ENCODE data around the gene GSG1L2.

Gene GSG1L2

DNA sequence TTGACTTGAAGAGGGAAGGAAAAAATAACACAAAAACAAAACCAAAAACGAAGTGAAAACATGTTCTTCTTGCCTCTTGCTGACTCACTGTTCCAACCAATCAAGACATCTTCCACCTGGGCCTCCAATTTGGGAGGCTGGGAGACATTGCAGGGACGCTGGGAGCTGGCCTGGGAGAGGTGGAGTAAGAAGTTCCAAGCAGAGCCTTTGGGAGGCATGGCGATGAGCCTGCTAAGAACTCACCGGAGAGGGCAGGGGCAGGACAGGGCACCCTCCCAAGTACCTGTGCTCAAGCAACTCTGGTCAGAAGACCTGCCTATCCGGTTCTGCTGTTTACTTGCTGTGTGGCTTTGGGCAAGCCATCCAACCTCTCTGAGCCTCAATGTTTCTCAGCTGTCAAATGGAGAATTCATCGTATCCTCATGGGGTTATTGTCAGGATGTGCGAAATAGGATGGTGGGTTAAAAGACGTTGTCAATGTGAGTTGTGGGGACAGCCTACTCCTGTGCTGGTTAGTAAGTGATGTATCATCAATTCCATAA lies 3.0 kb upstream of the GSG1L2 start:
- DNase-seq (ENCODE audit: low spot score) = no peak

DNA sequence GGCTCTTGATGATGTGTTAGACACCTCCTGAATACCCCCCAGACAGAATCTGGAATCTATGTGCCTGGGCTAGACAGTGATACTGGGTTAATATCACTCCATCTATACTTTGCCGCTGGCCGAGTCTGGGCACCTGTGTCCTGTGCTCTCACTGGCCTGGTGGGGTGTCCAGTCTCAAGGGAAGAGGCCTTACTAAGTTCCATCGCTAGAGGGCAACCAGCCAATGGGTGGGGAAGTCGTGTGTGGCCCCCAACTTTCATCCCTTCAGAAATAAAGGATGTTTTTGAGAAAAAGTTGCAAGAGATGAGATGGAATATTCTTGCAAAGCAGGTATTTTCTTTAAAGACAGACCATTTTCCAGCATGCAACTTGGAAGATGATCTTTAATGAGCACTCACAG lies 2.2 kb upstream of the GSG1L2 start:
- DNase-seq (ENCODE audit: low spot score) = no peak

DNA sequence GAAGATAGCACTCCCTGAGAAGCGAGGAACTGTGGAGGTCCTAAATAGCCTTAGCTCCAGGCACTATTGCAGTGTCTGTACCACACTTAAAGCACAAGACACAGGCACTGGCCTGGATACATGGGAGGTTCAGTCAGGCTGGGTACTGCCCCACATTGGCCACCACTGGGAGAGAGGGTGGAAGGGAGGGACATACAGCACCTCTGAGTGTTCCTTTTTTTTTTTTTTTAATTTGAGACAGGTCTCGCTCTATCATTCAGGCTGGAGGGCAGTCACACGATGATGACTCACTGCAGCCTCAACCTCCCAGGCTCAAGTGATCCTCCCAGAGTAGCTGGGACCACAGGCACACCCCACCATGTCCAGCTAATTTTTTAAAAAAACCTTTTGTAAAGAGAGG lies 1.4 kb downstream of the GSG1L2 start:
- no peak for DNase-seq (ENCODE audit: low spot score)

DNA sequence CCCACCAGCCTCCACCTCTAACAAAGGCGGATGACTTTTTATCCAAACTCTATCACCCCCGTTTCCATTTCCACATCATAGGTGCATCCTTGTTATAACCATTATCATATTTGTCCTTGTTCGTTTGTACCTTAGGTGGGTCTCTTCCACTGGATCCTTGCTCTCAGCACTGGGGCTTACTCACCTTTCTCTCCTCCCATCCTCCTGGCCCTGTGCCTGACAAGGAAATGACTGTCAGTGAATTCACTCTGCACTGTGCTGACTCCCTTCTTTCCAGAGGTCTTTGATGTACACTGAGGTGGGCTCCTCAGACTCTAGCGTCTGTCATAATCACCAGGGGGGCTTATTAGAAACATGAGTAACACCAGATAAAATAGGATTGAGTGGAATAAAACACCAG lies 3.1 kb downstream of the GSG1L2 start:
- no peak for DNase-seq (ENCODE audit: low spot score)

DNA sequence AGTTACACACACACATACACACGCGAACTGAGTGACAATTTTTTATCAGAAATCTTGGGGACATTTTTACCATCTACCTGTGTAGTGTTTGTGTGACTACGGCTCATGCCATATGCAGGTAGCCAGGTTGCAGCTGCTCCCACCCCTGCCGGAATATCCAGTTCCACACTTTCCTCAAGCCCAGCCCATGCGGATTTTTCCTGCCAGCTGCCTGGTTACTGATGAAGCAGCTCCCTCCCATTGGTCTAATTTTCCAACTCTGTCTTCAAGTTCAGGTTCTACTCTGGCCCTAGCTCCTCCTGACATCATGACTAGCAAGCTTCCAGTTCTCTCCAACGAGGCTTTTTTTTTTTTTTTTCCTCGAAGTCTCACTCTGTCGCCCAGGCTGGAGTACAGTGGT lies 4.8 kb downstream of the GSG1L2 start:
- no peak for DNase-seq (ENCODE audit: low spot score)

DNA sequence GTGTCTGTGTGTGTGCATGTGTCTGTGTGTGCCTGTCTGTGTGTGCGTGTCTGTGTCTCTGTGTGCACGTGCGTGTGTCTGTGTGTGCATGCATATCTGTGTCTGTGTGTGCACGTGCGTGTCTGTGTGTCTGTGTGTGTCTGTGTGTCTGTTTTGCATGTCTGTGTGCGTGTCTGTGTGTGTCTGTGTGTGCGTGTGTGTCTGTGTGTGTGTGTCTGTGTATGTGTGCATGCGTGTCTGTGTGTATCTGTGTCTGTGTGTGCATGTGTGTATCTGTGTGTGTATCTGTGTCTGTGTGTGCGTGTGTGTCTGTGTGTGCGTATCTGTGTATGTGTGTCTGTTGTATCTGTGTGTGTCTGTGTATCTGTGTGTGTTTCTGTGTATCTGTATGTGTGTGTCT lies 5.4 kb downstream of the GSG1L2 start:
- DNase-seq (ENCODE audit: low spot score) = no peak

DNA sequence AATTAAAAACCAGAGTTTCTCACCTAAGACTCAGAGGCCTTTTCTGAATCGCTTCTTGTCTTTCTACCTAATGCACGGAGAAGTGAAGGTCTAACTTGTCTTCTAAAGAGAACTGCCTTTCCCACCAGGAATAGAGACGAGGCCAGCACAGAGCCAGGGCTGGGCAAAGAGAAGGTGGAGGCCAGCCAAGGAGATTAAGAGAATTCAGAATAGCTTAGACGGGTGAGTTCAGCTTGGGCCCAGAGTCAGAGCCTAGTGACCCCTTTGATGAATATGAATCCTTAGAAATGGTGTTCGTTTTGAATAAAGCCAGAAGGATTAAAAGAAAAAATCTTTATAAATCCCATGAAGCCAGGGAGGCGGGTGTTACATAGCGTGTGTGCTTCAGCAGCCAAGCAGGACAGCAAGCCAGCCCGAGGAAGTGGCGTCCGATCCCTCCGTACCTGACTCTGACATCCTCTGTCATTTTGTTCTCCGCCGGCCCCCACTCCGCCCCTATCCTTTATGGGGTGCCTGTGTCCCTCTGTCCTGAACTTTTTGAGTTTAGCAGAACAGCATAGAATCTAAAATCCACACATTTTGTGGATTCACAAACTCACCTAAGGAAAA lies 7.4 kb downstream of the GSG1L2 start:
- no peak for DNase-seq (ENCODE audit: low spot score)

DNA sequence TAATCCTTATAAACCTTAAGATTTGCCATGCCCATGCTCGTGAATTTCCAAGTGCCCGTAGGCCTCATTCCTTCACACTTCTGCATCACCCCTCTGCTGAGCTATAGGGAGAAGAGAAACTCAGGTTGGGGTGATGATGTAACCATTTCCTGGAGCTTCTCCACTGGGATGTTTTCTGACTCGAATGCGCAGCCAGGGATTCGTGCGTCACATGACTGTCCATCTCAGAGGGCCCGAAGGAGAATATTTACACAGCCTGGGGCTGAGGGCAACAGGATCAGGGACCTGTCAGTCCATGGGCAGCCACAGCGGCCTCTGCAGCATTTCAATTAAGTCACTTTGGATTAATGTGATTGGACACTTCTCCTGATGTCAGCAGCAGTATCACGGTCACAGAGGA lies 8.7 kb downstream of the GSG1L2 start:
- no peak for DNase-seq (ENCODE audit: low spot score)

DNA sequence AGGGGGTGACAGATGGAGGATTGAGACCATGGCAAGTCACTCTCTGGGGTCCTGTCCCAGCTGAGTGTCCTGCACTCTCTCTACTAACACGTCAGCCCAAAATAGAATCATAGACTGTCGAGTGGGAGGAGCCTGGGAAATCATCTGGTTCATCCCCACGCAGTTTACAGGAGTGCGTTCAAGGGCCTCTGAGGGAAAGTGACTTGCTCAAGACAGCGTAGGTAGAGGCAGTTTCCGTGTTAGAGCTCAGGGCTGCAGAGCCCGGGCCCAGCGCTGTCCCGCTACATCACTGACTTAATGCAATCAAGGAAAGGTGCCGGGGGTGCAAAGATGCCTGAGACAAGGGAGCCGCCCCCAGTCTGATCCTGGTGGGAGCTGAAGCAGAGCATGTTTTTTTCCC lies 10.3 kb downstream of the GSG1L2 start:
- no peak for DNase-seq (ENCODE audit: low spot score)

DNA sequence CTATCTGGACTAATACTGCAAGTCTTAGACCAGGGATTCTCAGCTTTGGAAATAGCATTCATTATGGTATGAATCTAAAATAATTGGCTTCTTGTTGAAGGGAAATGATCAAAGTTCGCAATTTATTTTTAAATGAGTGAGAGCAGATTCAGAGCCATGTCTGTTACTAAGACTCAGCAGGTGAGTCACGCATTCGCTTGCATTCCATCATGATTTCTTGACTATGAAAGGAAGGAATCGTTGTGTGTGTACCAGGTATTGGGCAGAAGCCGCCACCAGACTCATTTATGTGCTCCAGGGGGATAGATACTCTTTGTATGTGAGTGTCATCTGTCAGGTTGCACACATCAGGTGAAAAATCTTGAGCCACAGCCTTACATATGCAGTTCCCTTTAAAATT lies 10.8 kb downstream of the GSG1L2 start:
- no peak for DNase-seq (ENCODE audit: low spot score)

DNA sequence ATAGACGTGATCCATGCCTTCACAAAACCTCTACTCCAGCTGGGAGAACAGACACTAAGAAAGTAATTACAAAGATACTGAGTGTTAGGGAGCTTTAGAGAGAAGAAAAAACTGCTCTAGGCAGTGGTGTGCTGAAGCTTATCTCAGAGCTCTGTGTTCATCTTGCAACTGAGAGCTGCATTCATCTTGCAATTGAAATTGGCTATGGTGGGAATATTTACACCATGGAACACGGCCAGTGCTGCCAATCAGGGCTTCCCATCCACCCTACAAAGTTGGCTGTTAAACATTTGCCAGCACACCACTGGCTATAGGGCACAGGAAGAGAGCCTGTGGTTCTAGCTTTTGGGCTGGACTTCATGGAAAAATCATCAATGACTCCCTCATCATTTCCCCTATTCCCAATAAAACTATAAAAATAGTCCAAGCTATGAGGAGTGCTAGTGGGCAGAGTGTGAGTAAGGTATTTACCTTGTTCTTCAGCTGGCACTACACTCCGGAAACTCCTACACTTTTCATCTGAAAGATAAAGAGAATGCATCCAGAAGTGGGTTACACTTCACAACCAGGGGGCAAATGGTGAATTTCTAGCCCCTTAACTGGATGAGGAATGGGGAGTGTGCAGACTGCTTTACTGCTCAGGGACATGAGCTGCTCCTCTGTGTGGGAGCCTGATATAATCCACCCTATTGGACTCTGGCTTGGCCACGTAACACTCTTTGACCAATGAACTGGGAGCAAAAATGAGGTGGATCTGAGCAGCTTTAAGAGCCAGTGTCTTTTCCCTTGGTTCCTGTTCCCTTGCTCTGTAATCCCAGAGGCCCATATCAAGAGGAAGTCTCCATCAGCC lies 11.6 kb downstream of the GSG1L2 start:
- DNase-seq (ENCODE audit: low spot score) = no peak

DNA sequence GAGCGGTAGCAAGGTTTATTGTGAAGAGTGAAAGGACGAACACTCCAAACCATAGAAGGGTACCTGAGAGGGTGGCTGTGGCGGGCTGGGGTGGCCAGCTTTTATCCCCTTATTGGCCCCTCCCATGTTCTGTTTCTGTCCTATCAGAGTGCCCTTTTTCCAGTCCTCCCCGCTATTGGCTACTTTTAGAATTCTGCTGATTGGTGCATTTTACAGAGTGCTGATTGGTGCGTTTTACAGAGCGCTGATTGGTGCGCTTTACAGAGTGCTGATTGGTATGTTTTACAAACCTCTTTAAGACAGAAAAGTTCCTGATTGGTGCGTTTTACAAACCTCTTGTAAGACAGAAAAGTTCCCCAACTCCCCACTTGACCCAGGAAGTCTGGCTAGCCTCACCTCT lies 12.5 kb downstream of the GSG1L2 start:
- DNase-seq (ENCODE audit: low spot score) = no peak

DNA sequence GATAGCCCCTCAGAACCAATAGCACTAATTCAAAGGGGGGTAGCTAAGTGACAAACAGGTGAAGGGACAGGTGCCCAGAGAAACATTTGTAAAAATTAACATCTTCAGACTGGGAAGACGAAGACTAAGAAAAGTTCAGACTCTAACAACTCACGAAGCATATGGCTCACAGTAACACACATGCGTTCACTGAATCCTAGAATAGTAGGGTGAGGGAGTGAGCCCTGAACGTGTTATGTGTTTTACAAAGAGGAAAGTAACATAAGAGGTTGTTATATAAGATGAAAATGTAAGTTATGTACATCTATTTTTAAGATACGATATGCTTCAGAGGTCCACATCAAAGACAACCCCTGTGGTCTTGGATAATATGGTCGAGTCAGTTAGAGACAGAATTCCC lies 15.2 kb downstream of the GSG1L2 start:
- no peak for DNase-seq (ENCODE audit: low spot score)

DNA sequence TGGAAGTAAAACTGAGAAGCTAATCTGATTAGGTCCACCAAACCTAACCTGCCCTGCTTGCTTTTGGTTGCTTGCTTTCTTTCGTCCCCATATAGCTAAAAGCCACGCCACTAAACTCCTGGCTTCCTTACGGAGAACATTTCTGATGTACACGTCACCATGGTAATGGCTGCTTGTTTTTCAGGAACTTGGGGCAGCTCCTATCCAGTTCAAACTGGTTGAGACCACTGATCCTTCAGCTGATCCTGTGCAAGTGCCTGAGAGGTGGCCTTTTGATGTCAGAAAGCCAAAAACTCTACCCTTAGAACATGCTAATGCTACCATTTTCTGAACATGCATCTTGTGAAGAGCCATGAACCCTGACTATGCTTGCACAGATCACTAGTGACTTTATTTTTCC lies 16.1 kb downstream of the GSG1L2 start:
- DNase-seq (ENCODE audit: low spot score) = no peak

DNA sequence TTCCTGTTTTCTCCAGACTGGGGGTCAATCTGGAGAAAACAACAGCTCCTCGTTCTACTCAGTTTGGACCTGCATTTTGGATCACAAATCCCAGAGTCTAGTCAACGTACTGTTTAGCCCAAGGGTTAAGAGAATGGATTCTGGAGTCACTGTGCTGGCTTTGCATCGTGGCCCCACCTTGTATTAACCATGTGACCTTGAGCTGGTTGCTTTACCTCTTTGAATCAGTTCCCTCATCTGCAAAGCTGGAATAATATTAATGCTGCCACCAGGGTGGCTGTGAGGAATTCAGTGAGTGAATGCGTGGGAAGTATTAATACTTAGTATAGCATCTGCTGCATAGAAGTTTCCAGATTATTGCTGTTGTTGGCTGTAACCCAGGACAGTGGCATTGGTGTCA lies 19.2 kb downstream of the GSG1L2 start:
- DNase-seq (ENCODE audit: low spot score) = no peak

DNA sequence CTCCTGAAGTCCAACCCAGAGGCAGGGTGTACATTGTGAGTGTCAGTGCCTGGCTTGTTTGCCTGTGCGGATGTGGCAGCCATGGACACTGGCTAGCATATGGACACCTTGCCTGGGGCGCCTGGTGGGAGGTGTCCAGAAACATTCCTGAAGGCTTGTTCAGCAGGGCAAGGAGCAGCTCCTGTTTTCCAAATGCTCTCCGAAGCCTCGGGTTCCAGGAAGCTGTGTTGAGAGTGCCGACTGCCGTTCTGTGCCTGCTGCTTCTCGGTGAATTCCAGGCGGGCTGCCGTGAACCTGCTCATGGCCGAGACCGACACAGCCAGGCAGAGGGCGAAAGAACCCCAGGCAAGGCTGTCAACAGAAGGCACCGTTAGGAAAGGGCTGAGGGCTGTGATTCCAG lies 19.6 kb downstream of the GSG1L2 start:
- DNase-seq (ENCODE audit: low spot score) = no peak

DNA sequence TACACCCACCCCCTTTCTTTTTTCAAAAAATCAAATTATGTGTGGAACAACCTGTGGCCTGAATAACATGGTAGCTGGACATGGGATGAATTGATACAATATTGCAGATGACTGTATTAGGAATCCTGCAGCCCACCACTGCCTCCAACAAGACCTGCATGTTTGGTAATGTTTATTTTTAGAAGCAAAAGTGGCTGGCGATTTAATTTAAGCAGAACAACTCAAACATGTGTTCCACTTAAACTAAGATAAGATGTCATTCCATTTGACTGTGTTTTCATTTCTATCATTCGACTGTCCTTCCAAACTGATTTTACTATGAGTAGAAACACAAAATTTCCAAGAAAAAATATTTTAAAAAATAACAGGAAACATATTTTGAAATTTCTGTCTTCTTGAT lies 20.4 kb downstream of the GSG1L2 start:
- no peak for DNase-seq (ENCODE audit: low spot score)

DNA sequence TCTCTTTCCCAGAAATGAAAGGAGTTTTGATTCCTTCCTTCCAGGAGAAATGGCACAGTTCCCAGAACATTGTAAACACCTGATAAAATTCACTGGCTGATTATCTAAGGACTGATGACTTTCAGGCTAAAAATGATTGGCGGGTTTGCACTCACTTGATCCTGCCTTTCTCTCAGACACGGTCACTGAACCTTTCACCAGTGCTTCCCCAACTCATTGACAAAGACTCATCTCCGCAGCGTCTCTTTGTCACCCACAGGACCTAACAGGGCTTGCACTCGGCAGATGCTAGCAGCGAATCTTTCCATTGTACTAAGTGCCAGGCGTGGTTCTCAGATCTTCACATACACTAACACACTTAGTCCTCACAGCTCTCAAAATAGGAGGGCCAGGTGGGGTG lies 23.2 kb downstream of the GSG1L2 start:
- DNase-seq (ENCODE audit: low spot score) = no peak

DNA sequence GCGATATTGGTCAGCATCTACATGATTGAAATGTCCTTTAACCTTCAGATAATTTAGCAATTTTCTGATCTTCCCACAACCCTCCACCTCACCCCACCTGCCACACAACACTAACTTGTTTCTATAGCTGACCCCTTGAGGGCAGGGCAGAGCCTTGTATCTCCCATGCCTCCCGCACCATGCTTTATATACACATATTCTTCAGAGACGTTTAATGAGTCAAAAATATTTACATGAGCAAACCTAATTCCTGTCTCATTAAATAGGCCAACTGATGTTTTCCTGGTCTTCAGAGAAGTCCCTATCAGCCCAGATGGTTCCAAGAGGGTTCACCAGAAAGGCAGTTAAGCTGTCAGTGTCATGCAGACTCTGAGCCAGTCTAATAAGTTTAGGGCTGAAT lies 23.9 kb downstream of the GSG1L2 start:
- DNase-seq (ENCODE audit: low spot score) = no peak

DNA sequence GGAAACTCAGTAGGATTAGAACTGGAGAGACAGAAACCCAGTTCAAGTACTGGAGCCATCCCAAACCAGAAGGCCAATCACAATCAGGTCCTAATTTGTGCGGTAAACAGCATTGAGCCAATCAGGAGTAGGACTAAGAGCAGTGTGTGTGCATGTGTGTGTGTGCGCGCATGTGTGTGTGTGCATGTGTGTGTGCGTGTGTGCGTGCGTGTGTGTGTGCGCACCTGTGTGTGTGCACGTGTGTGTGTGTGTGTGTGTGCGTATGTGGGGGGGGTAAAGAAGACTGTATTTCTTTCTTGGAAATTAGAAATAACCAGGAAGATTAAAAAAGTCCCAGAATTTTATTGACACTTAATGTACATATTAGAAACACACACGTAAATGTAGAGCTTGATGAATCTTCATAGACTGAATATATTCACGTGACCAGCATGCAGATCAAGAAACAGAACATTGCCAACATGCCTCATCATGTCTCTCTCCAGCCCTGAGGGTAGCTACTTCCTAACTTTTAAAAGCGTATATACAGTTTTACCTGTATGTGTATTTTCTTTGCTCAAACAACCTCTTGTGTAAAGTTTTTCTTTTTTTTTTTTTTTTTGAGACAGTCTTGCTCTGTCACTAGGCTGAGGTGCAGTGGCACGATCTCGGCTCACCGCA lies 29.6 kb downstream of the GSG1L2 start:
- DNase-seq (ENCODE audit: low spot score) = no peak

DNA sequence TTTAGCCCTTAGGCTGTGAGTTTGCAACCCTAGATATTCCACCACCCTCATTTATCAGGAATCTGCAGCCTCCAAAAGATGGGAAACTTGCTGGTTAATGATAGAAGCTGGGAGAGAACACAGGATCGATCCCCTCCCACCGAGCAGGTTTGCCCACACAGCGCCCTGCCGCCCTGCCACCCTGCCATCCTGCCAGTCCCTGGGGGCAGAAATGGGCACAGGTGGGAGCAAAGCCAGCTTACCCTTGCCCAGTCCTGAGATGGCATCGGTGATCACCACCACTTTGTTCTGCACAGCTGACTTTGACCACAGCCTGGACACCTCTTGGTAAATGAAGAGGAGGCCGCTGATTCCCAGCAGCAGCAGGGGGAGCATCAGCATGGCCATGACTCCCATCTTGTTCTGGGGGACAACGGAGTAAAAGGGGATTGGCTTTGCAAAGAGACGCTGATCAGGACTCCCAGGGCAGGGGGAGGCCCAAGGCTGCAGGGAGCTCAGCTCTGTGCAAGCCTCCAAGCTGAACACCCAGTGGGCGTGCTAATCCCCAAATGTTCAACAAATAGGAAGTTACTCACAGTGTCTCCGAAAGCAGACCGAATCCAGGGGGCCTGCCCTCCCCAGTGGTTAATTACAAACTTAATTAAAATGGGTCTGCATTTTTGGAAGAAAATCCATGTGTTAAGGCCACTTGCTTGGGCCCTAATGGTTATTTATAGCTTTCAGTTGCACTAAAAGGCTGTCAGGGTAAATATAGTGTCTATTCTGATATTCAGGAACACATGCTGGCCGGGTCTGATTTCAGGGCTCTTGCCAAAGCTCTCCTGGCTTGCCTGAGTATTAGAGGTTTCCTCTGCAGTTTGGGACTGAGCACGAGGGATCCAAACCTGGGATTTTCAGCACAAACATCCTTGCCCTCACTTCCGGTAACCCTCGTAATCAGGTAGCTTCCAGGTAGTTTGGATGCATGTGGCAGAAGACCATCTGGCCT lies 30.7 kb downstream of the GSG1L2 start, which contains the start of gene DHRS7C:
Gene DHRS7C (minus strand): TSS at position 704 of the 988 bp plus-strand sequence. CDS start 308 bp downstream, at position 396.
- no peak for DNase-seq (ENCODE audit: low spot score)

DNA sequence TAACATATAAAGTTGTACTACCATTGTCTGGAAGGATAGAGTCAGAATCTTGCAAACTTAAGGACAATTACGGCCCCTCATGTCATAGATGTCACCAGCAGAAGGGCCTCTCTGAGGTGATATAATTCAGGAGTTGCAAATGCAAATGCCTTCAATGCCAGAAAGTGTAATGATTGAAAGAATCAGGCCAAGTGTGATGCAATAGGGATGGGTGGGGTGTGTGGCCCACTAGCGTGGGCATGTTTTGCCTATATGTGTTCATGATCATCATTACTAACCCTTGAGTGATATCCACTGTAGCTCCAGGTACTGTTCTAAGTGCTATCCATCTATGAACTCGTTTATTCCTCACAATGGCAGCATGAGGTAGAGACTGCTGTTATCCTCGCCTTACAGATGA lies 31.6 kb downstream of the GSG1L2 start:
- no peak for DNase-seq (ENCODE audit: low spot score)

Measured in CD4-positive, alpha-beta T cell treated with Interleukin-2 at 100 ng/mL for 4 hours (primary cell).